ENCODE data around the gene CPNE6. TPM values are rescaled to one million over a fixed set of nuclear protein-coding genes. Genes with fewer than 3 reads are reported as not detected.

The CPNE6 gene
- total and polyA plus RNA-seq, 4 donors: 0.05 to 0.17 TPM; not detected in 2

DNA sequence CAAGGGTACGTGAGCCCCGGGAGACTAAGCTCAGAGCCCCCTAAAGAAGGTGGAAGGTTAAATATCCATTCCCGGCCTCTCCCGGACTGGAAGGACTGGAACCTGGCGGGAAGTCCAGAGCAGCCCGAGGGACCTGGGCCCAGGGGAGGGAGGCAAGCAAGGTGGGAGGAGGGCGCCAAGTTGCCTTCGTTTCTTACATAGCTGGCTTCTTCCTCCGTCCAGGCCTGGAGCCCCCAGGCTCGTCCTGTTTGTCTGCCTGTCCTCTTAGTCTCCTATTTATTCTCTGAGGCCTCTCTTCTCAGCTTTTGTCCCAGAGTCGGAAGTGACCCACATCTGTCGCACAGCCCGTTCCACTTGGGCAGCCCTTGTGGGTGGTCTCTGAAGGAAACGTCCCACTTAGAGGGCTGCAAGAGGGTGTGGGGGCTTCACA is 23.5 kb downstream of the CPNE6 start:
- Histone ChIP-seq H3K9me3 (ENCODE audit: control insufficient read depth in 4 of 4, low read length in 3 of 4) (no peaks in the 10 kb centered on the region), H3K4me3 (ENCODE audit: low read depth in 1 of 3, low read length in 3 of 3) (peak overlapping the region; percentile 68 to 82 (median 71)), H3K9ac (ENCODE audit: low read depth in 1 of 2, low read length in 2 of 2) (peak overlapping the region; percentile 93 to 98), H3K36me3 (ENCODE audit: control insufficient read depth in 4 of 4, insufficient read depth in 3 of 4, low read depth in 1 of 4, low read length in 3 of 4) (peaks cover 5 to 16% (median 10%) of the 10 kb centered on the region in 4 donors), H3K27ac (ENCODE audit: low read depth in 1 of 2, low read length in 2 of 2) (peak overlapping the region; percentile 93 to 96), H3K27me3 (ENCODE audit: control insufficient read depth in 4 of 4, insufficient read depth in 4 of 4, low read length in 3 of 4) (no peaks in the 10 kb centered on the region), H3K4me1 (ENCODE audit: control insufficient read depth in 4 of 4, insufficient read depth in 4 of 4, low read length in 3 of 4) (peaks cover 15 to 70% (median 55%) of the 10 kb centered on the region in 4 donors)
- WGBS: 2% methylated on average over 14 of the region's 14 CpGs
- TF ChIP-seq ZBTB33 (IDR thresholded peaks at IDR 0.05) (no peak), TAF1 (conservative IDR thresholded peaks at IDR 0.05) (no peak), FOXA1 (IDR thresholded peaks at IDR 0.05) (no peak), EGR1 (IDR thresholded peaks at IDR 0.05; ENCODE audit: low read depth in 2 of 2) (no peak), FOXA2 (IDR thresholded peaks at IDR 0.05) (no peak), RXRA (IDR thresholded peaks at IDR 0.05) (no peak), HNF4A (conservative IDR thresholded peaks at IDR 0.05) (no peak), GABPA (IDR thresholded peaks at IDR 0.05 in 1 of 2, conservative IDR thresholded peaks at IDR 0.05 in 1 of 2) (no peak), HNF4G (IDR thresholded peaks at IDR 0.05) (no peak), NR2F2 (IDR thresholded peaks at IDR 0.05) (no peak)
- TF ChIP-seq, protein P1, sequence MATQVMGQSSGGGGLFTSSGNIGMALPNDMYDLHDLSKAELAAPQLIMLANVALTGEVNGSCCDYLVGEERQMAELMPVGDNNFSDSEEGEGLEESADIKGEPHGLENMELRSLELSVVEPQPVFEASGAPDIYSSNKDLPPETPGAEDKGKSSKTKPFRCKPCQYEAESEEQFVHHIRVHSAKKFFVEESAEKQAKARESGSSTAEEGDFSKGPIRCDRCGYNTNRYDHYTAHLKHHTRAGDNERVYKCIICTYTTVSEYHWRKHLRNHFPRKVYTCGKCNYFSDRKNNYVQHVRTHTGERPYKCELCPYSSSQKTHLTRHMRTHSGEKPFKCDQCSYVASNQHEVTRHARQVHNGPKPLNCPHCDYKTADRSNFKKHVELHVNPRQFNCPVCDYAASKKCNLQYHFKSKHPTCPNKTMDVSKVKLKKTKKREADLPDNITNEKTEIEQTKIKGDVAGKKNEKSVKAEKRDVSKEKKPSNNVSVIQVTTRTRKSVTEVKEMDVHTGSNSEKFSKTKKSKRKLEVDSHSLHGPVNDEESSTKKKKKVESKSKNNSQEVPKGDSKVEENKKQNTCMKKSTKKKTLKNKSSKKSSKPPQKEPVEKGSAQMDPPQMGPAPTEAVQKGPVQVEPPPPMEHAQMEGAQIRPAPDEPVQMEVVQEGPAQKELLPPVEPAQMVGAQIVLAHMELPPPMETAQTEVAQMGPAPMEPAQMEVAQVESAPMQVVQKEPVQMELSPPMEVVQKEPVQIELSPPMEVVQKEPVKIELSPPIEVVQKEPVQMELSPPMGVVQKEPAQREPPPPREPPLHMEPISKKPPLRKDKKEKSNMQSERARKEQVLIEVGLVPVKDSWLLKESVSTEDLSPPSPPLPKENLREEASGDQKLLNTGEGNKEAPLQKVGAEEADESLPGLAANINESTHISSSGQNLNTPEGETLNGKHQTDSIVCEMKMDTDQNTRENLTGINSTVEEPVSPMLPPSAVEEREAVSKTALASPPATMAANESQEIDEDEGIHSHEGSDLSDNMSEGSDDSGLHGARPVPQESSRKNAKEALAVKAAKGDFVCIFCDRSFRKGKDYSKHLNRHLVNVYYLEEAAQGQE (IDR thresholded peaks at IDR 0.05): no peak
- TF ChIP-seq, protein P2, sequence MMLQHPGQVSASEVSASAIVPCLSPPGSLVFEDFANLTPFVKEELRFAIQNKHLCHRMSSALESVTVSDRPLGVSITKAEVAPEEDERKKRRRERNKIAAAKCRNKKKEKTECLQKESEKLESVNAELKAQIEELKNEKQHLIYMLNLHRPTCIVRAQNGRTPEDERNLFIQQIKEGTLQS (IDR thresholded peaks at IDR 0.05): no peak
- DNase-seq (ENCODE audit: low spot score): peak; percentile 47

GRCh38 chr14:24095271-24096068 is 24.1 kb downstream of the CPNE6 start:
- Histone ChIP-seq H3K4me3 (ENCODE audit: low read depth in 1 of 3, low read length in 3 of 3) (peak overlapping the region; percentile 68 to 82 (median 71)), H3K9ac (ENCODE audit: low read depth in 1 of 2, low read length in 2 of 2) (peak overlapping the region; percentile 93 to 98), H3K27me3 (ENCODE audit: control insufficient read depth in 4 of 4, insufficient read depth in 4 of 4, low read length in 3 of 4) (no peaks in the 10 kb centered on the region), H3K36me3 (ENCODE audit: control insufficient read depth in 4 of 4, insufficient read depth in 3 of 4, low read depth in 1 of 4, low read length in 3 of 4) (peaks cover 10 to 20% (median 14%) of the 10 kb centered on the region in 4 donors), H3K27ac (ENCODE audit: low read depth in 1 of 2, low read length in 2 of 2) (peak overlapping the region; percentile 93 to 96), H3K9me3 (ENCODE audit: control insufficient read depth in 4 of 4, low read length in 3 of 4) (no peaks in the 10 kb centered on the region), H3K4me1 (ENCODE audit: control insufficient read depth in 4 of 4, insufficient read depth in 4 of 4, low read length in 3 of 4) (peaks cover 15 to 73% (median 57%) of the 10 kb centered on the region in 4 donors)
- DNase-seq (ENCODE audit: low spot score): peak; percentile 86
- 11% methylated on average over 12 of the region's 12 CpGs for WGBS
- TF ChIP-seq CTCF (IDR thresholded peaks at IDR 0.05; ENCODE audit: low read depth, low read length, missing input control) (no peak), HNF4G (IDR thresholded peaks at IDR 0.05) (peak; percentile 89), SP1 (IDR thresholded peaks at IDR 0.05) (peak; percentile 99), RAD21 (IDR thresholded peaks at IDR 0.05) (peak; percentile 48 to 63), ZBTB33 (IDR thresholded peaks at IDR 0.05) (peak; percentile 94), HNF4A (conservative IDR thresholded peaks at IDR 0.05) (peak; percentile 97 to 98), JUND (IDR thresholded peaks at IDR 0.05) (peak; percentile 40 to 71), EGR1 (IDR thresholded peaks at IDR 0.05; ENCODE audit: low read depth in 2 of 2) (peak; percentile 55 to 65), FOXA1 (IDR thresholded peaks at IDR 0.05) (peak; percentile 65), YY1 (IDR thresholded peaks at IDR 0.05) (peak; percentile 92), FOXA2 (IDR thresholded peaks at IDR 0.05) (peak; percentile 54)
- TF ChIP-seq, protein P2 (IDR thresholded peaks at IDR 0.05): peak; percentile 76
